Camera-type eye (tissue), 1 donor: Measurements from ENCODE around the gene P4HB. TPM values are rescaled to one million over a fixed set of nuclear protein-coding genes. Genes with fewer than 3 reads are reported as not detected.

ENCODE experiments used
- total RNA-seq: library from RNA; depleted of rRNA; stranded (reverse); fragments of >200 nt; gene quantifications from one replicate; pipeline ENCODE4 v1.2.3, GENCODE V29; 2014

The P4HB gene
- total RNA-seq = 232 TPM

DNA sequence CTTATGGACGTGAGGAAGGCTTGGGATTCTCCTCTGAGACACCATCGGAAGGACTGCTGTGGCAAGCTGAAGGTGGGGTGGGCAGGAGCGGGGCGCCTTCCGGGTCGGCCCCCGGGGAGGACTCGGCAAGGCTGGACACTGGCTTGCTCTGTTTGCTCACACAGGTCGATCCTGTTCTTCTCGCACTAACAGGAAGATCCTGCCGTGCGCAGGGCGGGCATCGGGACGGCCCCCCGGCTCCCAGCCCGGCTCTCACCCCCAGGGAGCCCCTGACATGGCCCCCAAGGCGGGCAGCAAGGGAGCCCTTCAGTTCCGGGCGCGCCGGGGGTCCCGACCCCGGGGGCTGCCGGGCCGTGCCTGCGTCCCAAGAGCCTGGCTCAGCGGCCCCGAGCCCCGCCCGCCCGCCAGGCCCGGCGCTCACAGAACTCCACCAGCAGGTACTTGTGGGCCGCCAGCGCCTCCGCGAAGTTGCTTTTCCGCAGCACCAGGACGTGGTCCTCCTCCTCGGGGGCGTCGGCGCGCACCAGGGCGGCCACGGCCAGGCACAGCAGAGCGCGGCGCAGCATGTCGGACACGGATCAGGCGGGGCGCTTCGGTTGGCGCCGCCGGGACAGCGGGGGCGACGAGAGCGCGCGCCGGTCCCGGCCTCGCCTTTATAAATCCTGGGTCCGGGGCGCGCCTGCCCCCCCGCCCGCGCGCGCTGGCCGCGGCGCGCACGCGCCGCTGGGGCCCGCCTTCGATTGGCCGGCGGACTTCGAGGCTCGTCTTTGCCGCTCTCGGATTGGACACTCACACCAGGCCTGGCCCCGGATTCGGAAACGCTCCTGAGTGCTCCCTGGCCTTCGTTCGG is at the start of gene P4HB:
P4HB (minus strand) TSS at position 630 of the 850 bp plus-strand sequence; CDS start at position 566, 64 bp downstream.

DNA sequence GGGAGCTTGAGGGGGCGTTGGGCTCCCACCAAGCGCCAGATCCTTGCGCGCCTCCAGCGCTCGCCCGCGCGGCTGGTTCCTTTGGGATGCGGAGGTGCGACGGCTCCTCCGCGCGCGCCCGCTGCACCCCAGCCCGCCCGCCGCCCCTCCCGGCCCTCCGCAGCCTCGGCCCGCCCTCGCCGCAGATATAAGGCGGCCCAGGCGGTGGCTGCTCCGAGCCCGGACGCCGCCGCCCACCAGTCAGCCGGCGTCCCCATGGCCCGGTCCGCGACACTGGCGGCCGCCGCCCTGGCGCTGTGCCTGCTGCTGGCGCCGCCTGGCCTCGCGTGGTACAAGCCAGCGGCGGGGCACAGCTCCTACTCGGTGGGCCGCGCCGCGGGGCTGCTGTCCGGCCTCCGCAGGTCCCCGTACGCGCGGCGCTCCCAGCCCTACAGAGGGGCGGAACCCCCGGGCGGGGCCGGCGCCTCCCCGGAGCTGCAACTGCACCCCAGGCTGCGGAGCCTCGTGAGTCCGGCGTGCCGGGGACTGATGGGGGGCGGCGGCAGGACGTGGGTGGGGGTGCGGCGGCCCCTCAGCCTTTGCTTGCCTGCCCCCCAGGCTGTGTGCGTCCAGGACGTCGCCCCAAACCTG is 41.8 kb upstream of the P4HB start, which contains the start of gene NPB:
NPB (plus strand) TSS at position 216 of the 630 bp plus-strand sequence; CDS start at position 256, 40 bp downstream.

DNA sequence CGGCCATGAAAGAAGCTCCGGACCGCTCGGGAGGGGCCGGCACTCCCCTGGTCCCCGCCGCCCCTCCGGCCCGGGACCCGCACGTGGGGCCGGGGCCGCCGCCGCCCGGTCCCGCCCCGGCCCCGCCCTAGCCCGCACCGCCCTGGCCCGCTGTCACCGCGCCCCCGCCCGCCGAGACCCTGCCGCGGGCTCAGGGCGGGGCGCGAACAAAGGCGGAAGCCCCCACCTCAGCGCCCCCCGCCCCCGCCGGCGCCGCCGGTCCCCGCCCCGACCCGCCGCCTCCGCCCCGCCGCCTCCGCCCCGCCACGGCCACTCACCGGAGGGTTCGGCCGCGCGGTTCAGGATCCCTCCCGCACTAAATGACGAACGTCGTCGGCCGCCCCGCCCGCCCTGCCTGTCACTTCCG is 10.6 kb upstream of the P4HB start, which contains the start of gene ARHGDIA:
ARHGDIA (minus strand) TSS at position 357 of the 406 bp plus-strand sequence. CDS start 1,407 bp downstream, outside the sequence.

DNA sequence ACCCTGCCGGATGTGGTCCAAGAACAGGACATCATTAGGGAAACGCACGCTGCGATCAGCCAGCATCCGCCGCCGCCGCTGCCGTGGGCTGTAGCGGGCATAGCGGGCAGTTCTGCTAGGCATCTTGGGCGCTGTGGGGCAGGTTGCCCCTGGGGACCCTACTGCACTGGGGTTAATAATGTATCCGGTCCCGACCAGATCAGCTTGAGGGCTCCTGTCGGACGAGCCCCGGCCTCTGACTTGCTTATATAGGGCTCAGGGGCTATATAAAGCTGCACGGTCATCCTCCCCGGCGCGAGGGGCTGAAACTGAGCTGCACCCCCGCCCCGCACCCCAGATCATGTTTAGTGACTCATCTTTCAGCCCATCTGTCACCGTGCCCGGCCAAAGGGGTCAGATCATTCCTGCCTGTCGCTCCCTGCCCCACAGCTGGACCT is 25.5 kb downstream of the P4HB start, which contains the start of gene PPP1R27:
PPP1R27 (minus strand) TSS at position 220 of the 437 bp plus-strand sequence; CDS start at position 123, 97 bp downstream.

GRCh38 chr17:81833160-81833920 is 27.0 kb downstream of the P4HB start, which contains the start of gene MCRIP1:
TSS of gene MCRIP1 (minus strand) at chr17:81833291. CDS start at chr17:81824506, 8,785 bp downstream.

GRCh38 chr17:81803728-81804558 is 56.4 kb downstream of the P4HB start, which contains the start of gene GCGR:
TSS of gene GCGR (plus strand) at chr17:81804150. CDS start at chr17:81809019, 4,869 bp downstream.

Other genes starting within 250 kb of the P4HB start
- gene NPLOC4, start 223.4 kb downstream of the P4HB start, total RNA-seq = 75.5 TPM
- gene TSPAN10, start 223.3 kb downstream of the P4HB start, total RNA-seq = 39.1 TPM
- gene PDE6G, start 204.0 kb downstream of the P4HB start, total RNA-seq = 6.4 TPM
- gene OXLD1, start 193.9 kb downstream of the P4HB start, total RNA-seq = 21.6 TPM
- gene CCDC137, start 193.8 kb downstream of the P4HB start, total RNA-seq = 33.9 TPM
- gene ARL16, start 176.7 kb downstream of the P4HB start, total RNA-seq = 39.8 TPM
- gene HGS, start 176.5 kb downstream of the P4HB start, total RNA-seq = 54.9 TPM
- gene MRPL12, start 157.2 kb downstream of the P4HB start, total RNA-seq = 9.3 TPM
- gene SLC25A10, start 148.3 kb downstream of the P4HB start, total RNA-seq = 12.3 TPM
- gene GCGR, start 56.4 kb downstream of the P4HB start, total RNA-seq = 0.27 TPM
- 76.1 TPM for gene MCRIP1, start 27.2 kb downstream of the P4HB start, total RNA-seq
- gene PPP1R27, start 25.5 kb downstream of the P4HB start, total RNA-seq = not detected
- 54.5 TPM for gene ARHGDIA, start 10.8 kb upstream of the P4HB start, total RNA-seq
- gene ALYREF, start 31.1 kb upstream of the P4HB start, total RNA-seq = 77.1 TPM
- gene ANAPC11, start 31.2 kb upstream of the P4HB start, total RNA-seq = 86.6 TPM
- gene NPB, start 41.7 kb upstream of the P4HB start, total RNA-seq = 4.9 TPM
- gene PCYT2, start 50.9 kb upstream of the P4HB start, total RNA-seq = 16.2 TPM
- 13.4 TPM for gene SIRT7, start 57.6 kb upstream of the P4HB start, total RNA-seq
- 17.0 TPM for gene MAFG, start 67.2 kb upstream of the P4HB start, total RNA-seq
- gene PYCR1, start 76.8 kb upstream of the P4HB start, total RNA-seq = 54.3 TPM
- gene MYADML2, start 86.7 kb upstream of the P4HB start, total RNA-seq = 3.1 TPM
- gene NOTUM, start 100.7 kb upstream of the P4HB start, total RNA-seq = 2.0 TPM
- 29.6 TPM for gene ASPSCR1, start 117.1 kb upstream of the P4HB start, total RNA-seq
- gene CENPX, start 162.3 kb upstream of the P4HB start, total RNA-seq = 20.3 TPM
- gene LRRC45, start 162.8 kb upstream of the P4HB start, total RNA-seq = 15.0 TPM
- 17.8 TPM for gene RAC3, start 171.1 kb upstream of the P4HB start, total RNA-seq
- gene DCXR, start 177.2 kb upstream of the P4HB start, total RNA-seq = 39.0 TPM
- 43.2 TPM for gene RFNG, start 191.3 kb upstream of the P4HB start, total RNA-seq
- 120 TPM for gene GPS1, start 191.4 kb upstream of the P4HB start, total RNA-seq
- 60.2 TPM for gene DUS1L, start 205.3 kb upstream of the P4HB start, total RNA-seq
- gene FASN, start 237.7 kb upstream of the P4HB start, total RNA-seq = 61.6 TPM